Uterus (tissue), 2 donors: ENCODE data around the gene PIGP.

Source experiments
- CTCF ChIP-seq, 4 experiments: fragments of 200-600 bp in 2 of 4; fragments of 450-650 bp in 2 of 4; sonication (generic) in 2 of 4; IDR thresholded peaks; one replicate each; pipeline ENCODE4 v1.5.1; 2016 to 2019; ENCODE audit warnings: antibody characterized with exemption in 4 of 4, mild to moderate bottlenecking in 2 of 4, moderate library complexity in 1 of 4
- POLR2A ChIP-seq, 2 donors: fragments of 450-650 bp; IDR thresholded peaks; one replicate each; pipeline ENCODE4 v1.6.1; 2016; ENCODE audit warnings: antibody characterized with exemption in 2 of 2, mild to moderate bottlenecking in 1 of 2, moderate library complexity in 1 of 2

- TF ChIP-seq CTCF (IDR thresholded peaks at IDR 0.05) (no peak), POLR2A (IDR thresholded peaks at IDR 0.05) (no peak)
Observed at GRCh38 chr21:37074546-37074945, 1.7 kb upstream of the PIGP start.
